ENCODE measurements around the gene FGD3.

Gene FGD3

GRCh38 chr9:92954049-92954861, 6.9 kb downstream of the FGD3 start:
- peak; percentile 55 for DNase-seq (ENCODE audit: low read depth)

GRCh38 chr9:92954886-92955285, 7.6 kb downstream of the FGD3 start:
- DNase-seq (ENCODE audit: low read depth), result no peak

- DNase-seq (ENCODE audit: low read depth), result no peak
These were observed 13.4 kb downstream of the FGD3 start for GRCh38 chr9:92960561-92961290.

- no peak for DNase-seq (ENCODE audit: low read depth)
These were observed 14.4 kb downstream of the FGD3 start for GRCh38 chr9:92961627-92962302.

GRCh38 chr9:92962303-92962649, 15.0 kb downstream of the FGD3 start:
- no peak for DNase-seq (ENCODE audit: low read depth)

- no peak for DNase-seq (ENCODE audit: low read depth)
These were observed 15.5 kb downstream of the FGD3 start for GRCh38 chr9:92962846-92963245.

GRCh38 chr9:92963831-92964606, 16.7 kb downstream of the FGD3 start:
- DNase-seq (ENCODE audit: low read depth), result peak; percentile 52

- DNase-seq (ENCODE audit: low read depth), result no peak
These were observed 17.3 kb downstream of the FGD3 start for GRCh38 chr9:92964607-92965060.

GRCh38 chr9:92965061-92965758, 17.9 kb downstream of the FGD3 start:
- DNase-seq (ENCODE audit: low read depth), result no peak

GRCh38 chr9:92965759-92966517, 18.6 kb downstream of the FGD3 start:
- no peak for DNase-seq (ENCODE audit: low read depth)

- no peak for DNase-seq (ENCODE audit: low read depth)
These were observed 19.1 kb downstream of the FGD3 start for GRCh38 chr9:92966518-92966800.

GRCh38 chr9:92968081-92968480, 20.8 kb downstream of the FGD3 start:
- no peak for DNase-seq (ENCODE audit: low read depth)

- DNase-seq (ENCODE audit: low read depth), result no peak
These were observed 22.5 kb downstream of the FGD3 start for GRCh38 chr9:92969516-92970466.

- no peak for DNase-seq (ENCODE audit: low read depth)
These were observed 23.2 kb downstream of the FGD3 start for GRCh38 chr9:92970467-92970923.

GRCh38 chr9:92971121-92971520, 23.8 kb downstream of the FGD3 start:
- DNase-seq (ENCODE audit: low read depth), result no peak

GRCh38 chr9:92971776-92972175, 24.5 kb downstream of the FGD3 start:
- no peak for DNase-seq (ENCODE audit: low read depth)

- DNase-seq (ENCODE audit: low read depth), result no peak
These were observed 26.4 kb downstream of the FGD3 start for GRCh38 chr9:92973700-92974099.

- no peak for DNase-seq (ENCODE audit: low read depth)
These were observed 26.9 kb downstream of the FGD3 start for GRCh38 chr9:92974161-92974661.

Data from stimulated activated CD8-positive, alpha-beta memory T cell treated with anti-CD3 and anti-CD28 coated beads, Interleukin-7, amount 100 ng/mL, for 24 hours (primary cell).